ENCODE results near the gene HS3ST1.

DNA sequence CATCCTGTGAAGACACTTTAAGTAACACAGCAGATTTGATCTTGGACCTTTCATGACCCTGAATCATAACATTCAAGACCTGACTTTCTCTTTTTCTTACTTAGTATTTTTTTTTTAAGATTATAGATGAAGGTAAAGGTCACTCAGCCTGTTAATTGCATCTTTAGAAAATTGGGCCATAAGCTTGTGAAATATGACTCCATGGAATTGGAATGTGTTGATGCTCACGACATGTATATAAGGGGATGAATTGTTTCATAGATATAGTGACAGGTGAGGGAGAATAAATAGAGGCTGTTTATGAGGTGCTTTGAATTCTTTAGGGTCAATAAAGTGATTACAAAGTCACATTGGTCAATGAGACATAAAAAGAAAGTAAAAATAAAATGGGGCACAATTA lies 27.7 kb upstream of the HS3ST1 start:
- TF ChIP-seq FOXK2 (IDR thresholded peaks at IDR 0.05) = no peak
- TF ChIP-seq FOXA1 (IDR thresholded peaks at IDR 0.05) = no peak
- TF ChIP-seq ELF4 (IDR thresholded peaks at IDR 0.05) = no peak
- TF ChIP-seq, protein P1, sequence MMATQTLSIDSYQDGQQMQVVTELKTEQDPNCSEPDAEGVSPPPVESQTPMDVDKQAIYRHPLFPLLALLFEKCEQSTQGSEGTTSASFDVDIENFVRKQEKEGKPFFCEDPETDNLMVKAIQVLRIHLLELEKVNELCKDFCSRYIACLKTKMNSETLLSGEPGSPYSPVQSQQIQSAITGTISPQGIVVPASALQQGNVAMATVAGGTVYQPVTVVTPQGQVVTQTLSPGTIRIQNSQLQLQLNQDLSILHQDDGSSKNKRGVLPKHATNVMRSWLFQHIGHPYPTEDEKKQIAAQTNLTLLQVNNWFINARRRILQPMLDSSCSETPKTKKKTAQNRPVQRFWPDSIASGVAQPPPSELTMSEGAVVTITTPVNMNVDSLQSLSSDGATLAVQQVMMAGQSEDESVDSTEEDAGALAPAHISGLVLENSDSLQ (IDR thresholded peaks at IDR 0.05) = no peak
- TF ChIP-seq BHLHE40 (IDR thresholded peaks at IDR 0.05; ENCODE audit: borderline replicate concordance) = no peak
- TF ChIP-seq CTBP1 (IDR thresholded peaks at IDR 0.05; ENCODE audit: borderline replicate concordance) = no peak
- no peak for TF ChIP-seq TARDBP (IDR thresholded peaks at IDR 0.05)
- no peak for TF ChIP-seq SUZ12 (IDR thresholded peaks at IDR 0.05)
- TF ChIP-seq NFRKB (IDR thresholded peaks at IDR 0.05) = no peak
- TF ChIP-seq ARNT (IDR thresholded peaks at IDR 0.05) = no peak
- no peak for TF ChIP-seq FOXM1 (IDR thresholded peaks at IDR 0.05; ENCODE audit: borderline replicate concordance)
- no peak for TF ChIP-seq SP1 (IDR thresholded peaks at IDR 0.05)
